MCF 10A (cell line): ENCODE results near the gene KCNMA1. TPM values are rescaled to one million over a fixed set of nuclear protein-coding genes. Genes with fewer than 3 reads are reported as not detected.

Experiments
- BruUV-seq: library from RNA; stranded (reverse); fragments of 400-500 nt; replicated peaks from 2 replicates; lab custom pipeline; 2021; lab: Mats Ljungman, UMichigan
- CTCF ChIA-PET: fragments of 300-600 bp; sonication (Branson Sonifier 250); formaldehyde crosslinking; extraction: SDS; loops from one replicate; lab custom pipeline; 2021; ENCODE audit warnings: antibody characterized with exemption, inconsistent platforms; lab: Yijun Ruan, JAX
- POLR2A ChIA-PET: fragments of 300-600, 350-650 bp; sonication (Branson Sonifier 250); formaldehyde crosslinking; extraction: SDS; loops from one replicate; lab custom pipeline; 2020; ENCODE audit warnings: antibody characterized with exemption, inconsistent platforms; lab: Yijun Ruan, JAX
- DNase-seq: peaks from one replicate; pipeline ENCODE4 v3.0.0-alpha.2; 2018; ENCODE audit not compliant: unreplicated experiment
- H3K27ac Mint-ChIP-seq: one replicate; pipeline ENCODE4 v1.8.0; 2022; ENCODE audit warnings: mild to moderate bottlenecking, low read depth, mixed read lengths; ENCODE audit not compliant: unreplicated experiment
- H3K27me3 Mint-ChIP-seq: one replicate; pipeline ENCODE4 v1.8.0; 2022; ENCODE audit warnings: mixed read lengths; ENCODE audit not compliant: insufficient read depth, unreplicated experiment
- H3K36me3 Mint-ChIP-seq: one replicate; pipeline ENCODE4 v1.8.0; 2022; ENCODE audit warnings: mild to moderate bottlenecking, moderate library complexity, mixed read lengths; ENCODE audit not compliant: insufficient read depth, unreplicated experiment
- H3K4me1 Mint-ChIP-seq: one replicate; pipeline ENCODE4 v1.8.0; 2022; ENCODE audit warnings: mixed read lengths; ENCODE audit not compliant: insufficient read depth, unreplicated experiment
- H3K4me3 Mint-ChIP-seq: one replicate; pipeline ENCODE4 v1.8.0; 2022; ENCODE audit warnings: mild to moderate bottlenecking, moderate library complexity, mixed read lengths; ENCODE audit not compliant: unreplicated experiment
- H3K9me3 Mint-ChIP-seq: one replicate; pipeline ENCODE4 v1.8.0; 2022; ENCODE audit warnings: mixed read lengths; ENCODE audit not compliant: unreplicated experiment
- CTCF ChIP-seq: fragments of 200-600 bp; IDR thresholded peaks from one replicate; pipeline ENCODE4 v1.8.0; 2022; ENCODE audit warnings: antibody characterized with exemption, mild to moderate bottlenecking; ENCODE audit not compliant: unreplicated experiment
- intact Hi-C: fragments of 100-400 bp; cut with micrococcal nuclease; formaldehyde crosslinking; loops from 2 replicates; pipeline ENCODE4 v1.14.1; 2022
- total RNA-seq: library from RNA; stranded (reverse); gene quantifications from 2 replicates; pipeline ENCODE4 v1.2.3, GENCODE V29; 2022

The KCNMA1 gene
- total RNA-seq, 1 experiment from 2014 or later: 7.5 TPM

- POLR2A ChIA-PET: no interaction called here
- Mint-ChIP-seq H3K27ac (no peak overlapping the region), H3K36me3 (no peaks in the 10 kb centered on the region), H3K4me3 (no peak overlapping the region), H3K27me3 (no peaks in the 10 kb centered on the region), H3K4me1 (no peaks in the 10 kb centered on the region), H3K9me3 (no peaks in the 10 kb centered on the region)
- intact Hi-C loops: no loop called here
- CTCF ChIA-PET: interaction anchor here (0.7 to 1.1 kb wide), 3 partner anchors 20 to 81 kb away, joined by 3 to 6 read pairs (median 3); no protein-coding TSS in a partner anchor
- no TSS peak for BruUV-seq
- no peak for TF ChIP-seq CTCF
- DNase-seq: no peak
Measured at GRCh38 chr10:77029777-77030717, 607.6 kb downstream of the KCNMA1 start.

- Mint-ChIP-seq H3K27ac (peak overlapping the region; percentile 30), H3K9me3 (no peaks in the 10 kb centered on the region), H3K4me1 (no peaks in the 10 kb centered on the region), H3K27me3 (no peaks in the 10 kb centered on the region), H3K4me3 (no peak overlapping the region), H3K36me3 (no peaks in the 10 kb centered on the region)
- no peak for TF ChIP-seq CTCF
- BruUV-seq: no TSS peak
- ChIA-PET CTCF (interaction anchor here (0.6 kb wide), 2 partner anchors 17 to 660 kb away, joined by 3 read pairs; no protein-coding TSS in a partner anchor), POLR2A (no interaction called here)
- intact Hi-C loops: no loop called here
- no peak for DNase-seq
Measured at GRCh38 chr10:77028042-77028441, 609.6 kb downstream of the KCNMA1 start.

GRCh38 chr10:77027576-77027975 is 610.0 kb downstream of the KCNMA1 start:
- no peak for DNase-seq
- no peak overlapping the region for H3K4me3 Mint-ChIP-seq
- no peaks in the 10 kb centered on the region for H3K27me3 Mint-ChIP-seq
- no peaks in the 10 kb centered on the region for H3K9me3 Mint-ChIP-seq
- no peak overlapping the region for H3K27ac Mint-ChIP-seq
- POLR2A ChIA-PET: no interaction called here
- H3K36me3 Mint-ChIP-seq: no peaks in the 10 kb centered on the region
- no TSS peak for BruUV-seq
- TF ChIP-seq CTCF: no peak
- no peaks in the 10 kb centered on the region for H3K4me1 Mint-ChIP-seq
- CTCF ChIA-PET: interaction anchor here (0.6 kb wide), 2 partner anchors 17 to 660 kb away, joined by 3 read pairs; no protein-coding TSS in a partner anchor
- intact Hi-C loops: no loop called here

- intact Hi-C loops: no loop called here
- Mint-ChIP-seq H3K27ac (no peak overlapping the region), H3K4me1 (no peaks in the 10 kb centered on the region), H3K4me3 (no peak overlapping the region), H3K27me3 (no peaks in the 10 kb centered on the region), H3K9me3 (no peaks in the 10 kb centered on the region), H3K36me3 (no peaks in the 10 kb centered on the region)
- no peak for DNase-seq
- POLR2A ChIA-PET: no interaction called here
- CTCF ChIA-PET: interaction anchor here (0.6 to 1.3 kb wide), 2 partner anchors 10 to 576 kb away, joined by 3 read pairs; no protein-coding TSS in a partner anchor
- BruUV-seq: no TSS peak
- no peak for TF ChIP-seq CTCF
Measured at GRCh38 chr10:77027141-77027540, 610.5 kb downstream of the KCNMA1 start.
